Measurements from ENCODE around the gene MTUS2.

The MTUS2 gene

GRCh38 chr13:29484236-29484635 lies 664.1 kb downstream of the MTUS2 start:
- no peak for DNase-seq (ENCODE audit: low read depth)

- no peak for DNase-seq (ENCODE audit: low read depth)
These were observed 664.7 kb downstream of the MTUS2 start for GRCh38 chr13:29484796-29485195.

- DNase-seq (ENCODE audit: low read depth), result no peak
These were observed 666.4 kb downstream of the MTUS2 start for GRCh38 chr13:29486551-29486950.

GRCh38 chr13:29487466-29488454 lies 667.6 kb downstream of the MTUS2 start:
- DNase-seq (ENCODE audit: low read depth), result no peak

GRCh38 chr13:29489650-29490560 lies 669.8 kb downstream of the MTUS2 start:
- DNase-seq (ENCODE audit: low read depth), result no peak

GRCh38 chr13:29490561-29490885 lies 670.4 kb downstream of the MTUS2 start:
- no peak for DNase-seq (ENCODE audit: low read depth)

- DNase-seq (ENCODE audit: low read depth), result no peak
These were observed 671.1 kb downstream of the MTUS2 start for GRCh38 chr13:29491248-29491647.

GRCh38 chr13:29493796-29494195 lies 673.7 kb downstream of the MTUS2 start:
- DNase-seq (ENCODE audit: low read depth), result no peak

- no peak for DNase-seq (ENCODE audit: low read depth)
These were observed 674.4 kb downstream of the MTUS2 start for GRCh38 chr13:29494520-29494919.

GRCh38 chr13:29496241-29496712 lies 676.1 kb downstream of the MTUS2 start:
- DNase-seq (ENCODE audit: low read depth), result no peak

GRCh38 chr13:29497137-29497654 lies 677.1 kb downstream of the MTUS2 start:
- DNase-seq (ENCODE audit: low read depth), result no peak

GRCh38 chr13:29498426-29499040 lies 678.4 kb downstream of the MTUS2 start:
- no peak for DNase-seq (ENCODE audit: low read depth)

GRCh38 chr13:29499506-29500165 lies 679.5 kb downstream of the MTUS2 start:
- no peak for DNase-seq (ENCODE audit: low read depth)

GRCh38 chr13:29500386-29500785 lies 680.2 kb downstream of the MTUS2 start:
- DNase-seq (ENCODE audit: low read depth), result no peak

- no peak for DNase-seq (ENCODE audit: low read depth)
These were observed 681.5 kb downstream of the MTUS2 start for GRCh38 chr13:29501674-29502073.

GRCh38 chr13:29502391-29503008 lies 682.4 kb downstream of the MTUS2 start:
- DNase-seq (ENCODE audit: low read depth), result no peak

GRCh38 chr13:29503041-29503837 lies 683.1 kb downstream of the MTUS2 start:
- DNase-seq (ENCODE audit: low read depth), result no peak

GRCh38 chr13:29504691-29505090 lies 684.6 kb downstream of the MTUS2 start:
- DNase-seq (ENCODE audit: low read depth), result no peak

GRCh38 chr13:29505511-29505910 lies 685.4 kb downstream of the MTUS2 start:
- DNase-seq (ENCODE audit: low read depth), result no peak

GRCh38 chr13:29505950-29506349 lies 685.8 kb downstream of the MTUS2 start:
- DNase-seq (ENCODE audit: low read depth), result no peak
